Renal cortex interstitium (tissue), 11 donors: ENCODE measurements around the gene CD200. TPM values are rescaled to one million over a fixed set of nuclear protein-coding genes. Genes with fewer than 3 reads are reported as not detected.
A peak's percentile ranks its signal among the peaks of the same experiment; 100 is the strongest.

Source experiments
- DNase-seq, 11 donors: peaks; one replicate each; pipeline ENCODE4 v3.0.0-alpha.2; 2013; ENCODE audit warnings: low read depth in 9 of 11, low spot score in 4 of 11; ENCODE audit errors: extremely low read depth in 1 of 11
- polyA plus RNA-seq, 3 donors: library from polyadenylated mRNA; unstranded; fragments of 120-200 nt; gene quantifications; one replicate each; pipeline ENCODE4 v1.2.1, GENCODE V29; 2013; ENCODE audit not compliant: insufficient read length in 3 of 3

Gene CD200
- polyA plus RNA-seq, 3 donors: 34.8 to 41.8 (median 41.6) TPM

GRCh38 chr3:112376241-112376911, 43.4 kb downstream of the CD200 start:
- DNase-seq: no peak

GRCh38 chr3:112376992-112377391, 44.0 kb downstream of the CD200 start:
- no peak for DNase-seq

GRCh38 chr3:112377568-112378071, 44.7 kb downstream of the CD200 start:
- DNase-seq: no peak

GRCh38 chr3:112378347-112378746, 45.4 kb downstream of the CD200 start:
- peak in 1 of 11 donors; percentile 41 for DNase-seq

GRCh38 chr3:112379020-112379690, 46.2 kb downstream of the CD200 start:
- DNase-seq: no peak

- no peak for DNase-seq
These were observed 49.0 kb downstream of the CD200 start for GRCh38 chr3:112381673-112382542.

- no peak for DNase-seq
These were observed 49.7 kb downstream of the CD200 start for GRCh38 chr3:112382543-112383160.

- DNase-seq: no peak
These were observed 51.8 kb downstream of the CD200 start for GRCh38 chr3:112384769-112385168.

GRCh38 chr3:112388972-112389371, 56.0 kb downstream of the CD200 start:
- DNase-seq: no peak

GRCh38 chr3:112389961-112390360, 57.0 kb downstream of the CD200 start:
- DNase-seq: no peak

GRCh38 chr3:112390783-112391641, 58.1 kb downstream of the CD200 start:
- peak in 1 of 11 donors; percentile 24 for DNase-seq

- no peak for DNase-seq
These were observed 58.7 kb downstream of the CD200 start for GRCh38 chr3:112391648-112392047.

- no peak for DNase-seq
These were observed 59.7 kb downstream of the CD200 start for GRCh38 chr3:112392393-112393359.

- no peak for DNase-seq
These were observed 60.4 kb downstream of the CD200 start for GRCh38 chr3:112393360-112393728.

- no peak for DNase-seq
These were observed 61.2 kb downstream of the CD200 start for GRCh38 chr3:112394003-112394640.

GRCh38 chr3:112395181-112395895, 62.4 kb downstream of the CD200 start:
- DNase-seq: peak in 1 of 11 donors; percentile 28
